ENCODE results near the gene GRID1. TPM values are rescaled to one million over a fixed set of nuclear protein-coding genes. Genes with fewer than 3 reads are reported as not detected.

Gene GRID1
- total RNA-seq, 1 experiment from 2014 or later = 5.6 TPM

- TF ChIP-seq ZNF274 (IDR thresholded peaks at IDR 0.05; ENCODE audit: low read depth, low read length) = no peak
- TF ChIP-seq CEBPB (IDR thresholded peaks at IDR 0.05; ENCODE audit: low read depth) = no peak
- TF ChIP-seq SRF (IDR thresholded peaks at IDR 0.05; ENCODE audit: low read depth) = no peak
- TF ChIP-seq EGR1 (IDR thresholded peaks at IDR 0.05; ENCODE audit: low read depth) = no peak
- TF ChIP-seq SP1 (IDR thresholded peaks at IDR 0.05; ENCODE audit: low read depth) = no peak
- no peak for TF ChIP-seq POLR2AphosphoS5 (IDR thresholded peaks at IDR 0.05; ENCODE audit: low read depth, low read length)
- no peak for TF ChIP-seq RAD21 (IDR thresholded peaks at IDR 0.05; ENCODE audit: low read depth)
- TF ChIP-seq CBX3 (IDR thresholded peaks at IDR 0.05; ENCODE audit: low read depth) = no peak
- no peak for TF ChIP-seq EZH2phosphoT487 (IDR thresholded peaks at IDR 0.05; ENCODE audit: borderline replicate concordance)
- TF ChIP-seq ATF3 (IDR thresholded peaks at IDR 0.05) = no peak
- TF ChIP-seq EZH2 (IDR thresholded peaks at IDR 0.05) = no peak
- TF ChIP-seq FOSL1 (IDR thresholded peaks at IDR 0.05; ENCODE audit: low read depth) = no peak
- TF ChIP-seq ELF1 (IDR thresholded peaks at IDR 0.05; ENCODE audit: borderline replicate concordance, low read depth) = no peak
- TF ChIP-seq ZFX (IDR thresholded peaks at IDR 0.05) = no peak
- no peak for TF ChIP-seq MAX (IDR thresholded peaks at IDR 0.05)
- no peak for TF ChIP-seq CTCF (IDR thresholded peaks at IDR 0.05 in 2 of 3, conservative IDR thresholded peaks at IDR 0.05 in 1 of 3; ENCODE audit: borderline replicate concordance in 1 of 3, insufficient read depth in 1 of 3, low read depth in 2 of 3, low read length in 2 of 3)
- DNase-seq (ENCODE audit: low read depth, low spot score) (no peak), ATAC-seq (no peak)
- Histone ChIP-seq H4K20me1 (ENCODE audit: insufficient read depth) (no peaks in the 10 kb centered on the region), H3K4me2 (ENCODE audit: low read length) (peak overlapping the region; percentile 7; the same call in 1 of the 2 replicates), H3K9me2 (ENCODE audit: insufficient read depth) (no peaks in the 10 kb centered on the region), H3K79me2 (ENCODE audit: insufficient read depth, low read length) (no peaks in the 10 kb centered on the region), H3K9me3 (ENCODE audit: control insufficient read depth in 1 of 2, insufficient read depth in 1 of 2, low read depth in 1 of 2, low read length in 2 of 2) (no peaks in the 10 kb centered on the region; a peak in 1 of 4 replicates), H3K36me3 (ENCODE audit: control insufficient read depth in 1 of 2, insufficient read depth in 2 of 2, low read length in 2 of 2) (no peaks in the 10 kb centered on the region), H3K4me1 (ENCODE audit: control insufficient read depth in 1 of 2, insufficient read depth in 2 of 2, low read length in 2 of 2) (peaks cover 0 to 26% of the 10 kb centered on the region in 2 experiments; a peak in 1 of 4 replicates), H3K9ac (ENCODE audit: low read length) (no peak overlapping the region), H3K4me3 (replicated peaks in 1 of 2; ENCODE audit: low read depth in 1 of 2, low read length in 2 of 2) (no peak overlapping the region), H3K27me3 (ENCODE audit: insufficient read depth, low read length) (no peaks in the 10 kb centered on the region), H2AFZ (ENCODE audit: low read depth, low read length, poor library complexity, severe bottlenecking) (no peak overlapping the region), H3K27ac (ENCODE audit: low read depth, low read length) (no peak overlapping the region)
- ChIA-PET CTCF (no interaction called here), RAD21 (ENCODE audit: low non-redundant PET in 1 of 2, low total read pairs in 2 of 2, uncharacterized antibody in 2 of 2, unreplicated experiment in 2 of 2) (no interaction called here), POLR2A (no interaction called here)
- no TSS peak for BruUV-seq (replicated peaks)
- intact Hi-C loops (cut with micrococcal nuclease) = no loop called here
Observed at GRCh38 chr10:85850736-85851135, 515.9 kb downstream of the GRID1 start.

Measured in HCT116 (cell line).